CD14-positive monocyte (primary cell): ENCODE data around the gene YAE1. TPM values are rescaled to one million over a fixed set of nuclear protein-coding genes. Genes with fewer than 3 reads are reported as not detected.
A peak's percentile ranks its signal among the peaks of the same experiment; 100 is the strongest.

ENCODE experiments used
- DNase-seq, 3 donors: peaks; one replicate each; pipeline ENCODE4 v3.0.0-alpha.2; 2011 to 2022
- H2AFZ ChIP-seq: 2 replicates; pipeline ENCODE4 v1.6.0; 2012; ENCODE audit warnings: mild to moderate bottlenecking, low read depth, low read length, inconsistent platforms; ENCODE audit not compliant: insufficient read depth, poor library complexity, severe bottlenecking
- H3K27ac ChIP-seq, 2 donors: 1 replicate in 1 of 2; 2 replicates in 1 of 2; pipeline ENCODE4 v1.5.1; 2012 to 2013; ENCODE audit warnings: low read length in 2 of 2, control low read depth in 1 of 2, inconsistent platforms in 1 of 2, low read depth in 1 of 2, mild to moderate bottlenecking in 1 of 2
- H3K27me3 ChIP-seq, 2 donors: one replicate each; pipeline versions ENCODE4 v1.6.0 to v1.6.1; 2011 to 2013; ENCODE audit warnings: low read length in 2 of 2; ENCODE audit not compliant: control insufficient read depth in 2 of 2, insufficient read depth in 2 of 2
- H3K36me3 ChIP-seq, 2 donors: replicated peaks in 1 of 2; 1 replicate in 1 of 2; 2 replicates in 1 of 2; pipeline versions ENCODE4 v1.5.1 to v1.6.1; 2012 to 2013; ENCODE audit warnings: low read length in 2 of 2, control low read depth in 1 of 2, inconsistent platforms in 1 of 2, mild to moderate bottlenecking in 1 of 2; ENCODE audit not compliant: insufficient read depth in 2 of 2, control insufficient read depth in 1 of 2
- H3K4me1 ChIP-seq, 2 donors: 1 replicate in 1 of 2; 2 replicates in 1 of 2; pipeline versions ENCODE4 v1.5.1 to v1.6.1; 2012 to 2013; ENCODE audit warnings: low read length in 2 of 2, control low read depth in 1 of 2, inconsistent platforms in 1 of 2, mild to moderate bottlenecking in 1 of 2, moderate library complexity in 1 of 2; ENCODE audit not compliant: insufficient read depth in 2 of 2, control insufficient read depth in 1 of 2
- H3K4me2 ChIP-seq: replicated peaks from 2 replicates; pipeline ENCODE3; 2012; ENCODE audit warnings: low read length, moderate library complexity, mild to moderate bottlenecking; ENCODE audit not compliant: poor library complexity, severe bottlenecking; ENCODE audit errors: extremely low read depth
- H3K4me3 ChIP-seq, 3 experiments: fragments of 200-600 bp in 1 of 3; sonication (generic) in 1 of 3; replicated peaks in 1 of 3; 1 replicate in 2 of 3; 2 replicates in 1 of 3; pipeline ENCODE4 v1.5.1; 2011 to 2013; ENCODE audit warnings: low read length in 3 of 3, mild to moderate bottlenecking in 3 of 3, control low read depth in 2 of 3, low read depth in 2 of 3, inconsistent platforms in 1 of 3, moderate library complexity in 1 of 3
- H3K79me2 ChIP-seq: 2 replicates; pipeline ENCODE4 v1.6.0; 2012; ENCODE audit warnings: mild to moderate bottlenecking, control low read depth, inconsistent platforms, low read length, moderate library complexity; ENCODE audit not compliant: insufficient read depth
- H3K9ac ChIP-seq: 2 replicates; pipeline ENCODE4 v1.6.0; 2017; ENCODE audit warnings: low read length, mild to moderate bottlenecking; ENCODE audit not compliant: insufficient read depth, poor library complexity, severe bottlenecking
- H3K9me3 ChIP-seq, 2 donors: replicated peaks in 1 of 2; 1 replicate in 1 of 2; 2 replicates in 1 of 2; pipeline versions ENCODE4 v1.5.1 to v1.6.1; 2012 to 2013; ENCODE audit warnings: low read length in 2 of 2, control low read depth in 1 of 2; ENCODE audit not compliant: control insufficient read depth in 1 of 2, insufficient read depth in 1 of 2
- H4K20me1 ChIP-seq: 2 replicates; pipeline ENCODE4 v1.6.0; 2012; ENCODE audit warnings: mild to moderate bottlenecking, low read length, control low read depth, moderate library complexity; ENCODE audit not compliant: insufficient read depth
- H3K27ac Mint-ChIP-seq, 7 donors: one replicate each; pipeline ENCODE4 v1.8.0; 2020; ENCODE audit warnings: mild to moderate bottlenecking in 7 of 7, mixed read lengths in 7 of 7, moderate library complexity in 6 of 7, inconsistent platforms in 2 of 7
- H3K27me3 Mint-ChIP-seq, 3 donors: one replicate each; pipeline ENCODE4 v1.8.0; 2021 to 2022; ENCODE audit warnings: low read depth in 3 of 3, mild to moderate bottlenecking in 3 of 3, mixed read lengths in 3 of 3, moderate library complexity in 3 of 3, inconsistent platforms in 1 of 3
- H3K36me3 Mint-ChIP-seq, 2 donors: one replicate each; pipeline ENCODE4 v1.8.0; 2020; ENCODE audit warnings: mixed read lengths in 2 of 2, inconsistent platforms in 1 of 2, mild to moderate bottlenecking in 1 of 2
- H3K4me1 Mint-ChIP-seq: one replicate; pipeline ENCODE4 v1.8.0; 2020; ENCODE audit warnings: mild to moderate bottlenecking, mixed read lengths
- H3K4me3 Mint-ChIP-seq, 2 donors: one replicate each; pipeline ENCODE4 v1.8.0; 2020; ENCODE audit warnings: mild to moderate bottlenecking in 2 of 2, mixed read lengths in 2 of 2, moderate library complexity in 1 of 2
- H3K9me3 Mint-ChIP-seq, 7 donors: one replicate each; pipeline ENCODE4 v1.8.0; 2020 to 2022; ENCODE audit warnings: mixed read lengths in 7 of 7, mild to moderate bottlenecking in 6 of 7, moderate library complexity in 6 of 7, inconsistent platforms in 2 of 7
- WGBS: methylation state at CpG from one replicate; pipeline ENCODE4 v1.1.5; 2013; ENCODE audit warnings: missing lambda C conversion rate; ENCODE audit not compliant: insufficient coverage; 5-methylcytosine and 5-hydroxymethylcytosine counted together
- intact Hi-C, 2 donors: fragments of 100-400 bp; cut with micrococcal nuclease; formaldehyde crosslinking; loops; one replicate each; pipeline versions ENCODE4 v1.15.0 to v1.15.1; 2023
- polyA plus RNA-seq, 3 donors: library from polyadenylated mRNA; depleted of rRNA in 1 of 3; unstranded in 2 of 3; stranded (reverse) in 1 of 3; fragments of 300-500 nt in 2 of 3; fragments of >200 nt in 1 of 3; fragmentation: Illumina TruSeq in 2 of 3; gene quantifications; 1 replicate in 2 of 3; 2 replicates in 1 of 3; pipeline ENCODE4 v1.2.3, GENCODE V29; 2012 to 2021
- TF ChIP-seq, protein P1 (sequence below): fragments of 200-600 bp; IDR thresholded peaks from one replicate; pipeline ENCODE4 v1.8.0; 2022; ENCODE audit warnings: antibody characterized with exemption, mild to moderate bottlenecking

YAE1 gene
- polyA plus RNA-seq, 3 donors: 1.1 to 3.2 (median 2.7) TPM

DNA sequence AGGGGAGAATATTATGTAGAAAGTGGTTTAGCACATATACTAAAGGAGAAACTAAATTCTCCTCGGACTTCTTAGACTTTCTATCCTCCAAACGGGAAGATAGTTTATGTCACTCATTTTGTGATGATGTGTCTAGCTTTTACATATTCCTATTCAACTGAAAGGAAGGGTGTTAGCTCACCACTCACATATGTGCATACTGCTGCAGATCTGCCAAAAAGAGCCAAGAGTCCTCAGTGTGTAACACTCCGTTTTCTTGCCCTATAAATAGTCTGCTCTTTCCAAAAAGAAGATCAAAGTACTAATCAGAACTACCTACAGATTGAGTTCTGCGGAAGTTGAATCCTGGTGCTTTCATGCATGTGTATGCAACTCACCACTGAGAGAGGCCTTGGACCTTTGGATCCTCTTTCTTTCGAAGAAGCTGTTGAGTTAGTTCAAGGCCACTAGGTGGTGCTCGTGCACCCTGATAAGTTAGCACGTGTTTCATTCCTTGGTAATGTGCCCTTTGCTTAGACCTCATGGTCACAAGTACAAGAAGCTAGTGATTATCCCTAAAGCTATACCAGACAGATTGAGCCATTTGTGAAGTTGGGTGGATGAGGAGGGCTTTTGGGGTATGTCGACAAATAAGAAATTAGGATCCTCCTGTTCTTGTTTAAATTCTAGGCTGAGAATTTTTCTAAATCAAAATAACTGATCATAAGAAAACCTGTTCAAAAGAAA lies 14.1 kb downstream of the YAE1 start:
- TF ChIP-seq, protein P1, sequence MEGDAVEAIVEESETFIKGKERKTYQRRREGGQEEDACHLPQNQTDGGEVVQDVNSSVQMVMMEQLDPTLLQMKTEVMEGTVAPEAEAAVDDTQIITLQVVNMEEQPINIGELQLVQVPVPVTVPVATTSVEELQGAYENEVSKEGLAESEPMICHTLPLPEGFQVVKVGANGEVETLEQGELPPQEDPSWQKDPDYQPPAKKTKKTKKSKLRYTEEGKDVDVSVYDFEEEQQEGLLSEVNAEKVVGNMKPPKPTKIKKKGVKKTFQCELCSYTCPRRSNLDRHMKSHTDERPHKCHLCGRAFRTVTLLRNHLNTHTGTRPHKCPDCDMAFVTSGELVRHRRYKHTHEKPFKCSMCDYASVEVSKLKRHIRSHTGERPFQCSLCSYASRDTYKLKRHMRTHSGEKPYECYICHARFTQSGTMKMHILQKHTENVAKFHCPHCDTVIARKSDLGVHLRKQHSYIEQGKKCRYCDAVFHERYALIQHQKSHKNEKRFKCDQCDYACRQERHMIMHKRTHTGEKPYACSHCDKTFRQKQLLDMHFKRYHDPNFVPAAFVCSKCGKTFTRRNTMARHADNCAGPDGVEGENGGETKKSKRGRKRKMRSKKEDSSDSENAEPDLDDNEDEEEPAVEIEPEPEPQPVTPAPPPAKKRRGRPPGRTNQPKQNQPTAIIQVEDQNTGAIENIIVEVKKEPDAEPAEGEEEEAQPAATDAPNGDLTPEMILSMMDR: peak; percentile 79
- Histone ChIP-seq H3K79me2 (no peaks in the 10 kb centered on the region), H3K4me1 (no peaks in the 10 kb centered on the region), H3K9ac (no peak overlapping the region), H3K4me3 (no peak overlapping the region), H2AFZ (no peak overlapping the region), H4K20me1 (no peaks in the 10 kb centered on the region), H3K27ac (no peak overlapping the region), H3K9me3 (no peaks in the 10 kb centered on the region), H3K4me2 (no peak overlapping the region), H3K36me3 (no peaks in the 10 kb centered on the region), H3K27me3 (no peaks in the 10 kb centered on the region)
- DNase-seq: peak; percentile 80 to 87 (median 84)
- H3K27me3 Mint-ChIP-seq: peaks cover 0 to 3% (median 0%) of the 10 kb centered on the region in 3 donors
- H3K27ac Mint-ChIP-seq: no peak overlapping the region
- no peaks in the 10 kb centered on the region for H3K9me3 Mint-ChIP-seq
- H3K36me3 Mint-ChIP-seq: peaks cover 6 to 8% of the 10 kb centered on the region in 2 donors
- H3K4me1 Mint-ChIP-seq: no peaks in the 10 kb centered on the region
- no peak overlapping the region for H3K4me3 Mint-ChIP-seq
- WGBS: 16% methylated on average over 5 of the region's 8 CpGs
- intact Hi-C loops: loop anchor here (2.0 to 10.0 kb wide), 3 partner anchors 42 to 162 kb away; partner anchors contain the start of gene RALA (in 1 of the 2)

DNA sequence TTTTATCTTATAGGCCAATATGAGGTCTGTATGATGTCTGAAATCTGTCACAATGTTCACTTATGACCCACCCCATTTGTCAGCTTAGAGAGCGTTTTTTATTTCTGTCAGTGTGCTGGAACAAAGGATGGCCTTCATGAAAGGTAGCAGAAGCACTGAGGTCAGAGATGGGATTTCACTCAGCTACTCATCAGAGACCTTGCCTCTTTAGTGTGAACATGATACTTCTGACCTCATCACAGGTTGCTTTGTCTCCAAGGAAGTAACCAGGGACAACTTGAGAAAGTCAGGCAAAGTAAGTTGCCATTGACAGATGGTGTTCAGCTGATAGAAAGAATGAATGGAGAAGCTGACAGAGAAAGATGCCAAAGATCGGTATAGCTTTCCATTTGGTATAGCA lies 16.3 kb downstream of the YAE1 start:
- Mint-ChIP-seq H3K4me1 (no peaks in the 10 kb centered on the region), H3K4me3 (no peak overlapping the region), H3K27me3 (peaks cover 0 to 4% (median 2%) of the 10 kb centered on the region in 3 donors), H3K27ac (no peak overlapping the region), H3K9me3 (no peaks in the 10 kb centered on the region), H3K36me3 (peaks cover 4% of the 10 kb centered on the region in 2 donors)
- Histone ChIP-seq H3K4me3 (no peak overlapping the region), H3K9ac (no peak overlapping the region), H3K27ac (no peak overlapping the region), H4K20me1 (no peaks in the 10 kb centered on the region), H3K4me2 (no peak overlapping the region), H2AFZ (no peak overlapping the region), H3K36me3 (no peaks in the 10 kb centered on the region), H3K9me3 (no peaks in the 10 kb centered on the region), H3K4me1 (no peaks in the 10 kb centered on the region), H3K79me2 (no peaks in the 10 kb centered on the region), H3K27me3 (no peaks in the 10 kb centered on the region)
- intact Hi-C loops: loop anchor here (2.0 to 10.0 kb wide), 3 partner anchors 40 to 164 kb away; partner anchors contain the start of gene RALA (in 1 of the 2)
- TF ChIP-seq, protein P1: no peak
- DNase-seq: no peak
- no CpG with 5 or more reads among the region's 2 CpGs for WGBS
